K562 (cell line): ENCODE measurements around the gene SERPINA1. TPM values are rescaled to one million over a fixed set of nuclear protein-coding genes. Genes with fewer than 3 reads are reported as not detected.

ENCODE experiments used
- ATAC-seq: fragments of 200-7000 bp; cut with Tn5 transposase; 3 replicates; pipeline ENCODE4 v1.9.1; 2020; ENCODE audit warnings: moderate library complexity
- BruUV-seq: library from RNA; stranded (reverse); fragments of 400-500 nt; replicated peaks from 2 replicates; lab custom pipeline; 2021; lab: Mats Ljungman, UMichigan
- CTCF ChIA-PET: fragments of 300-600 bp; formaldehyde crosslinking; extraction: SDS; loops from one replicate; lab custom pipeline; 2021; ENCODE audit warnings: low intra/inter-chr PET ratio; lab: Yijun Ruan, JAX
- POLR2A ChIA-PET: fragments of 300-600, 350-650 bp; sonication (Branson Sonifier 250); formaldehyde crosslinking; extraction: SDS; loops from one replicate; lab custom pipeline; 2021; ENCODE audit warnings: antibody characterized with exemption, inconsistent platforms; lab: Yijun Ruan, JAX
- DNase-seq, 4 experiments: peaks; one replicate each; pipeline versions ENCODE4 v3.0.0 to v3.0.0-alpha.2; 2011 to 2018; ENCODE audit warnings: low spot score in 3 of 4, mixed read lengths in 3 of 4; ENCODE audit errors: extremely low read depth in 1 of 4
- FAIRE-seq: peaks from 2 replicates; lab custom pipeline; 2011; peaks lifted over from hg19 to GRCh38; lab: Jason Lieb, UNC
- H2AFZ ChIP-seq: 2 replicates; pipeline ENCODE4 v1.6.0; 2011; ENCODE audit warnings: low read depth, low read length, control low read depth, inconsistent platforms
- H3K27ac ChIP-seq: fragments of 200-600 bp; 3 replicates; pipeline ENCODE4 v1.8.0; 2011; ENCODE audit warnings: low read depth, mild to moderate bottlenecking, control low read depth, inconsistent platforms, low read length, moderate library complexity, mixed read lengths; ENCODE audit errors: extremely low read depth
- H3K27me3 ChIP-seq, 2 experiments: fragments of 300-600 bp in 1 of 2; 2 replicates in 1 of 2; 3 replicates in 1 of 2; pipeline versions ENCODE4 v1.6.0 to v1.8.0; 2011; ENCODE audit warnings: inconsistent platforms in 2 of 2, low read length in 2 of 2, mild to moderate bottlenecking in 1 of 2, mixed read lengths in 1 of 2, moderate library complexity in 1 of 2; ENCODE audit not compliant: control insufficient read depth in 2 of 2, insufficient read depth in 2 of 2
- H3K36me3 ChIP-seq: fragments of 300-600 bp; 3 replicates; pipeline ENCODE4 v1.8.0; 2011; ENCODE audit warnings: mild to moderate bottlenecking, low read length, inconsistent platforms; ENCODE audit not compliant: control insufficient read depth, insufficient read depth
- H3K4me1 ChIP-seq, 2 experiments: fragments of 200-600 bp in 1 of 2; replicated peaks in 1 of 2; 2 replicates in 1 of 2; 3 replicates in 1 of 2; pipeline versions ENCODE4 v1.5.1 to v1.8.0; 2011; ENCODE audit warnings: inconsistent platforms in 2 of 2, low read length in 2 of 2, mild to moderate bottlenecking in 1 of 2, mixed read lengths in 1 of 2, moderate library complexity in 1 of 2; ENCODE audit not compliant: control insufficient read depth in 2 of 2, insufficient read depth in 2 of 2
- H3K4me2 ChIP-seq: 2 replicates; pipeline ENCODE4 v1.6.1; 2011; ENCODE audit warnings: low read length, control low read depth, inconsistent platforms, mixed read lengths; ENCODE audit not compliant: insufficient read depth
- H3K4me3 ChIP-seq: fragments of 200-600 bp; sonication (generic), shearing (Covaris generic); 2 replicates; pipeline ENCODE4 v1.5.1; 2016; ENCODE audit warnings: control low read depth, inconsistent platforms
- H3K79me2 ChIP-seq: fragments of 200-600 bp; 3 replicates; pipeline ENCODE4 v1.8.0; 2011; ENCODE audit warnings: low read length, inconsistent platforms; ENCODE audit not compliant: control insufficient read depth, insufficient read depth
- H3K9ac ChIP-seq, 2 experiments: 2 replicates each; pipeline versions ENCODE4 v1.6.0 to v1.6.1; 2011; ENCODE audit warnings: low read depth in 2 of 2, low read length in 2 of 2, control low read depth in 1 of 2, inconsistent platforms in 1 of 2, mild to moderate bottlenecking in 1 of 2, mixed read lengths in 1 of 2; ENCODE audit not compliant: insufficient read depth in 1 of 2
- H3K9me1 ChIP-seq: one replicate; pipeline ENCODE4 v1.6.0; 2011; ENCODE audit warnings: inconsistent platforms, mild to moderate bottlenecking, low read length, moderate library complexity; ENCODE audit not compliant: control insufficient read depth, insufficient read depth
- H3K9me3 ChIP-seq: replicated peaks from 2 replicates; pipeline ENCODE4 v1.5.1; 2011; ENCODE audit warnings: low read depth, low read length, inconsistent platforms; ENCODE audit not compliant: control insufficient read depth, insufficient read depth
- H4K20me1 ChIP-seq: replicated peaks from 2 replicates; pipeline ENCODE4 v1.6.1; 2011; ENCODE audit warnings: low read length, inconsistent platforms, mixed read lengths; ENCODE audit not compliant: control insufficient read depth, insufficient read depth
- ELF2 ChIP-seq: fragments of 250-450 bp; sonication (Bioruptor Pico); IDR thresholded peaks from 2 replicates; pipeline ENCODE4 v1.5.0; 2021; ENCODE audit warnings: mild to moderate bottlenecking
- NR0B1 ChIP-seq: fragments of 450-650 bp; IDR thresholded peaks from one replicate; pipeline ENCODE4 v1.6.1; 2018; ENCODE audit warnings: mild to moderate bottlenecking, moderate library complexity; ENCODE audit not compliant: partially characterized antibody
- SNIP1 ChIP-seq: fragments of 450-650 bp; IDR thresholded peaks from 2 replicates; pipeline ENCODE4 v1.7.1; 2017; ENCODE audit warnings: low read depth, mild to moderate bottlenecking
- ZC3H8 ChIP-seq: fragments of 450-650 bp; IDR thresholded peaks from 2 replicates; pipeline ENCODE4 v1.6.1; 2017
- ZNF449 ChIP-seq: fragments of 250-450 bp; sonication (Bioruptor Pico); IDR thresholded peaks from 2 replicates; pipeline ENCODE4 v1.8.0; 2022; ENCODE audit warnings: moderate library complexity, mild to moderate bottlenecking, inconsistent platforms
- WGBS: fragments of 100-300 bp; shearing (Covaris generic); methylation state at CpG from one replicate; pipeline ENCODE4 v1.1.6; 2016; ENCODE audit warnings: low coverage, mixed read lengths; ENCODE audit not compliant: insufficient coverage; ENCODE audit errors: missing lambda C conversion rate; 5-methylcytosine and 5-hydroxymethylcytosine counted together
- in situ Hi-C: fragments of 300-500 bp; cut with MboI; formaldehyde crosslinking; loops from 4 replicates; pipeline ENCODE4 v1.15.0; 2018; ENCODE audit warnings: inconsistent platforms, mixed read lengths
- intact Hi-C: fragments of 100-400 bp; cut with micrococcal nuclease; formaldehyde crosslinking; loops from 2 replicates; pipeline ENCODE4 v1.14.2; 2022
- polyA plus RNA-seq, 8 experiments: library from polyadenylated mRNA; depleted of rRNA in 4 of 8; stranded (reverse) in 5 of 8; unstranded in 3 of 8; fragments of >200 nt; fragmentation: Nextera tagmentation in 2 of 8; fragmentation: Illumina TruSeq in 1 of 8; extraction: Ambion mirVana in 2 of 8; extraction: Trizol in 1 of 8; gene quantifications; 2 replicates each; pipeline versions ENCODE4 v1.2.1 to v1.2.3, GENCODE V29; 2011 to 2014; ENCODE audit warnings: inconsistent platforms in 1 of 8, missing spikeins in 1 of 8
- total RNA-seq, 7 experiments: library from RNA; depleted of rRNA in 6 of 7; stranded (reverse); fragments of >200 nt in 6 of 7; fragmentation: Illumina TruSeq in 2 of 7; extraction: Trizol in 2 of 7; gene quantifications; 2 replicates each; pipeline versions ENCODE4 v1.2.1 to v1.2.3, GENCODE V29; 2011 to 2021; ENCODE audit warnings: low replicate concordance in 1 of 7

SERPINA1 gene
- total and polyA plus RNA-seq, 9 of the 15 experiments (the other 6 are each of a cell fraction or from before 2014, with no cell fraction given), result 4.1 TPM; not detected in 8

GRCh38 chr14:94376976-94377865 is 11.2 kb downstream of the SERPINA1 start:
- CTCF ChIA-PET, result no interaction called here
- Histone ChIP-seq H3K27ac (no peak overlapping the region), H3K9me1 (no peaks in the 10 kb centered on the region), H3K36me3 (no peaks in the 10 kb centered on the region), H3K9me3 (no peaks in the 10 kb centered on the region), H3K4me1 (no peaks in the 10 kb centered on the region), H4K20me1 (no peaks in the 10 kb centered on the region; the same call in 1 of the 2 replicates), H3K4me3 (no peak overlapping the region), H3K27me3 (peaks cover 2 to 19% of the 10 kb centered on the region in 2 experiments; a peak in 1 of 5 replicates), H2AFZ (no peak overlapping the region), H3K9ac (no peak overlapping the region), H3K4me2 (no peak overlapping the region), H3K79me2 (no peaks in the 10 kb centered on the region)
- DNase-seq, result no peak
- POLR2A ChIA-PET, result interaction anchor here (0.7 kb wide), 1 partner anchor 30 kb away, joined by 4 read pairs; no protein-coding TSS in a partner anchor
- intact Hi-C loops, result no loop called here
- no peak for FAIRE-seq
- in situ Hi-C loops, result no loop called here
- ATAC-seq, result no peak
- TF ChIP-seq ZC3H8 (no peak), NR0B1 (no peak), ELF2 (CRISPR knock-in tag) (no peak), ZNF449 (no peak), SNIP1 (no peak)
- 1% methylated on average over 7 of the region's 10 CpGs for WGBS
- BruUV-seq, result no TSS peak
